ENCODE results near the gene FEN1.

The FEN1 gene

DNA sequence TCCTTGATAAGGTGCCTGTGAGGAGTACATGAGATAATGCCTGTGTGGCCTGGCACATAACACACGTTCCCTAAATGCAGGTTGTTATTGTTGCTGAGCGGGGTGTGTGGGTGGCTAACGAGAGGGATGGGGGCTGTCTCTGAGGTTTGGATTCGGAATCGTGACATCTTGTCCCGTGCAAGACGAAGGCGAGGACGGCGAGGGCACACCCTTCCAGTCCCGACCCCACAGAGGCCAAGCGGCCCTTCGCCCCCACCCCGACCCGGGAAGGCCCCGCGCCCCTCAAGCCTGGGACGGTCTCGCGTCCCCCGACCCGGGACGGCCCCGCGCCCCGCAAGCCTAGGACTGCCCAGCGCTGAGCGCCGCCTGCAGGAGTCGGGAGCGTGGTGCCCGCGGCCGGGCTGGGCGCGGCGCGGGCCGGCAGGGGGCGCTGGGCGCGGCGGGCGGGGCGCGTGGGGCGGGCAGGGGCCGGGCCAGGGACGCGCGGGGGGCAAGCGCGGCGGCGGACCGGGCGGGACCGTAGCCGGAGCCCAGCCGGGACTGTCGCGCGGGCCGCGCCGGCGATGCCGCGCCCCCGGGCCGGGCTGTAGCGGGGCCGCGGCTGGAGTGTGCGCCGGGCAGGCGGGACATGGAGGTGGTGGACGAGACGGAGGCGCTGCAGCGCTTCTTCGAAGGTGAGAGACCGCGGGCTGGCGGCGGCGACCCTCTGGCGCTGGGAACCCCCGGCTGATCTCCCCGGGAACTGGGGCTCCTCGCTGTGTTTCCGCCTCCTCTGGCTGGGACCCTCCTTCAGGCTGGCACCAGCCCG lies 40.4 kb upstream of the FEN1 start, which contains the start of gene MYRF:
Gene MYRF (plus strand): TSS at position 520 of the 808 bp plus-strand sequence. CDS start 109 bp downstream, at position 629.
- Histone ChIP-seq H3K36me3 (ENCODE audit: control insufficient read depth in 2 of 2, insufficient read depth in 1 of 2, low read length in 2 of 2) (no peaks in the 10 kb centered on the region), H3K9me3 (ENCODE audit: control insufficient read depth, insufficient read depth, low read depth, low read length) (no peaks in the 10 kb centered on the region), H3K4me3 (ENCODE audit: low read depth, low read length) (peak within 1 kb of the TSS; percentile 34), H3K4me1 (ENCODE audit: control insufficient read depth, insufficient read depth, low read length) (no peaks in the 10 kb centered on the region; the same call in 1 of the 2 replicates), H3K27ac (ENCODE audit: extremely low read depth, low read depth, low read length) (no peak within 1 kb of the TSS)
- ChIA-PET POLR2A (interaction anchor here (1.1 kb wide), 1 partner anchor 27 kb away, joined by 3 read pairs; no protein-coding TSS in a partner anchor), CTCF (interaction anchor here (0.7 to 6.7 kb wide), 9 partner anchors 14 to 364 kb away, joined by 3 to 118 read pairs (median 6); partner anchors contain the start of genes FEN1 and TMEM258)
- TF ChIP-seq ZIC2 (tag by site-specific recombination; IDR thresholded peaks at IDR 0.05) (0 out of 2 replicates have a peak, but pooled peaks have one; percentile 6), ZNF121 (tag by site-specific recombination; IDR thresholded peaks at IDR 0.05) (peak; percentile 95), ZFHX2 (tag by site-specific recombination; conservative IDR thresholded peaks at IDR 0.05) (peak; percentile 60), PATZ1 (tag by site-specific recombination; IDR thresholded peaks at IDR 0.05) (0 out of 2 replicates have a peak, but pooled peaks have one; percentile 15), ZNF398 (tag by site-specific recombination; IDR thresholded peaks at IDR 0.05) (no peak), ZNF530 (tag by site-specific recombination; IDR thresholded peaks at IDR 0.05; ENCODE audit: low read depth) (no peak), ZBTB48 (tag by site-specific recombination; IDR thresholded peaks at IDR 0.05) (peak; percentile 42; the same call in 1 of the 2 replicates)
- TF ChIP-seq, protein P1, sequence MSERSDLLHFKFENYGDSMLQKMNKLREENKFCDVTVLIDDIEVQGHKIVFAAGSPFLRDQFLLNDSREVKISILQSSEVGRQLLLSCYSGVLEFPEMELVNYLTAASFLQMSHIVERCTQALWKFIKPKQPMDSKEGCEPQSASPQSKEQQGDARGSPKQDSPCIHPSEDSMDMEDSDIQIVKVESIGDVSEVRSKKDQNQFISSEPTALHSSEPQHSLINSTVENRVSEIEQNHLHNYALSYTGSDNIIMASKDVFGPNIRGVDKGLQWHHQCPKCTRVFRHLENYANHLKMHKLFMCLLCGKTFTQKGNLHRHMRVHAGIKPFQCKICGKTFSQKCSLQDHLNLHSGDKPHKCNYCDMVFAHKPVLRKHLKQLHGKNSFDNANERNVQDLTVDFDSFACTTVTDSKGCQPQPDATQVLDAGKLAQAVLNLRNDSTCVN (tag by site-specific recombination; optimal IDR thresholded peaks at IDR 0.05): peak; percentile 37

GRCh38 chr11:61752925-61753521 lies 39.7 kb upstream of the FEN1 start:
- no peaks in the 10 kb centered on the region; the same call in 1 of the 2 replicates for H3K4me1 ChIP-seq (ENCODE audit: control insufficient read depth, insufficient read depth, low read length)
- CTCF ChIA-PET: interaction anchor here (0.5 to 1.7 kb wide), 11 partner anchors 9 to 625 kb away, joined by 3 to 7 read pairs (median 3); no protein-coding TSS in a partner anchor
- TF ChIP-seq GLIS1 (tag by site-specific recombination; IDR thresholded peaks at IDR 0.05): peak; percentile 39; the same call in 1 of the 2 replicates
- peak; percentile 45 for TF ChIP-seq PRDM10 (tag by site-specific recombination; IDR thresholded peaks at IDR 0.05)
- TF ChIP-seq ZNF423 (tag by site-specific recombination; IDR thresholded peaks at IDR 0.05): no peak
- TF ChIP-seq GLIS2 (tag by site-specific recombination; IDR thresholded peaks at IDR 0.05): peak; percentile 81; the same call in 1 of the 2 replicates
- TF ChIP-seq HOXD13 (CRISPR knock-in tag; IDR thresholded peaks at IDR 0.05; ENCODE audit: borderline replicate concordance): no peak
- TF ChIP-seq, protein P2, sequence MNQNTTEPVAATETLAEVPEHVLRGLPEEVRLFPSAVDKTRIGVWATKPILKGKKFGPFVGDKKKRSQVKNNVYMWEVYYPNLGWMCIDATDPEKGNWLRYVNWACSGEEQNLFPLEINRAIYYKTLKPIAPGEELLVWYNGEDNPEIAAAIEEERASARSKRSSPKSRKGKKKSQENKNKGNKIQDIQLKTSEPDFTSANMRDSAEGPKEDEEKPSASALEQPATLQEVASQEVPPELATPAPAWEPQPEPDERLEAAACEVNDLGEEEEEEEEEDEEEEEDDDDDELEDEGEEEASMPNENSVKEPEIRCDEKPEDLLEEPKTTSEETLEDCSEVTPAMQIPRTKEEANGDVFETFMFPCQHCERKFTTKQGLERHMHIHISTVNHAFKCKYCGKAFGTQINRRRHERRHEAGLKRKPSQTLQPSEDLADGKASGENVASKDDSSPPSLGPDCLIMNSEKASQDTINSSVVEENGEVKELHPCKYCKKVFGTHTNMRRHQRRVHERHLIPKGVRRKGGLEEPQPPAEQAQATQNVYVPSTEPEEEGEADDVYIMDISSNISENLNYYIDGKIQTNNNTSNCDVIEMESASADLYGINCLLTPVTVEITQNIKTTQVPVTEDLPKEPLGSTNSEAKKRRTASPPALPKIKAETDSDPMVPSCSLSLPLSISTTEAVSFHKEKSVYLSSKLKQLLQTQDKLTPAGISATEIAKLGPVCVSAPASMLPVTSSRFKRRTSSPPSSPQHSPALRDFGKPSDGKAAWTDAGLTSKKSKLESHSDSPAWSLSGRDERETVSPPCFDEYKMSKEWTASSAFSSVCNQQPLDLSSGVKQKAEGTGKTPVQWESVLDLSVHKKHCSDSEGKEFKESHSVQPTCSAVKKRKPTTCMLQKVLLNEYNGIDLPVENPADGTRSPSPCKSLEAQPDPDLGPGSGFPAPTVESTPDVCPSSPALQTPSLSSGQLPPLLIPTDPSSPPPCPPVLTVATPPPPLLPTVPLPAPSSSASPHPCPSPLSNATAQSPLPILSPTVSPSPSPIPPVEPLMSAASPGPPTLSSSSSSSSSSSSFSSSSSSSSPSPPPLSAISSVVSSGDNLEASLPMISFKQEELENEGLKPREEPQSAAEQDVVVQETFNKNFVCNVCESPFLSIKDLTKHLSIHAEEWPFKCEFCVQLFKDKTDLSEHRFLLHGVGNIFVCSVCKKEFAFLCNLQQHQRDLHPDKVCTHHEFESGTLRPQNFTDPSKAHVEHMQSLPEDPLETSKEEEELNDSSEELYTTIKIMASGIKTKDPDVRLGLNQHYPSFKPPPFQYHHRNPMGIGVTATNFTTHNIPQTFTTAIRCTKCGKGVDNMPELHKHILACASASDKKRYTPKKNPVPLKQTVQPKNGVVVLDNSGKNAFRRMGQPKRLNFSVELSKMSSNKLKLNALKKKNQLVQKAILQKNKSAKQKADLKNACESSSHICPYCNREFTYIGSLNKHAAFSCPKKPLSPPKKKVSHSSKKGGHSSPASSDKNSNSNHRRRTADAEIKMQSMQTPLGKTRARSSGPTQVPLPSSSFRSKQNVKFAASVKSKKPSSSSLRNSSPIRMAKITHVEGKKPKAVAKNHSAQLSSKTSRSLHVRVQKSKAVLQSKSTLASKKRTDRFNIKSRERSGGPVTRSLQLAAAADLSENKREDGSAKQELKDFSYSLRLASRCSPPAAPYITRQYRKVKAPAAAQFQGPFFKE (tag by site-specific recombination; IDR thresholded peaks at IDR 0.05; ENCODE audit: borderline replicate concordance): no peak
- no peaks in the 10 kb centered on the region for H3K9me3 ChIP-seq (ENCODE audit: control insufficient read depth, insufficient read depth, low read depth, low read length)
- no peaks in the 10 kb centered on the region for H3K36me3 ChIP-seq (ENCODE audit: control insufficient read depth in 2 of 2, insufficient read depth in 1 of 2, low read length in 2 of 2)
- peak overlapping the region; percentile 34 for H3K4me3 ChIP-seq (ENCODE audit: low read depth, low read length)
- POLR2A ChIA-PET: interaction anchor here (0.6 to 1.1 kb wide), 2 partner anchors 27 to 294 kb away, joined by 3 to 4 read pairs; no protein-coding TSS in a partner anchor
- H3K27ac ChIP-seq (ENCODE audit: extremely low read depth, low read depth, low read length): no peak overlapping the region
